GM21447 (cell line): Measurements from ENCODE around the gene ADCY10.
A peak's percentile ranks its signal among the peaks of the same experiment; 100 is the strongest.
"Not testable (repeated sequence)": the region's sequence is repeated elsewhere in the genome, so short reads cannot be mapped to it uniquely, and the experiment has no call there.

Experiments
- ATAC-seq: cut with Tn5 transposase; IDR thresholded peaks from one replicate; pipeline ENCODE4 v1.9.1; 2021; ENCODE audit not compliant: unreplicated experiment

The ADCY10 gene

GRCh38 chr1:167815650-167816049, 98.3 kb downstream of the ADCY10 start:
- no peak for ATAC-seq

- no peak for ATAC-seq
Observed at GRCh38 chr1:167812972-167813371, 101.0 kb downstream of the ADCY10 start.

GRCh38 chr1:167808690-167809089, 105.2 kb downstream of the ADCY10 start:
- ATAC-seq, result no peak

DNA sequence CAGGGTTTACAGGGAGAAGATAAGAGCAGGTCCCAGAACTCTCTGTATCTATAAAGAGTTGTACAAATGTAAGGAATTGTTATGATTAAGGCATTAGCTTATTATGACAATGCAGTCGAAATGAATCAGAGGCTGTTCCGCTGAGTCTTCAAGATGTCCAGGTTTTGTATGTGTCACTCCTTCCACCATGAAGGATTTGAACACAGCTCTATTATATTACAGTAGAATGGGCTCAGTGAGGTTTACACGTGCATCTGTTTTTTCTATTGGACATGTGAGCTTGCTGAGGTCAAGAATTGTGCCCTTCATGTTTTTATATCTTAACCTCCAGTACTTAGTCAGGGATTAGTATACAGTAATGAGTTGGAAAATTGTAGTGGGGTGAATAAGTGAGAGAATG, 105.8 kb downstream of the ADCY10 start:
- ATAC-seq, result no peak

DNA sequence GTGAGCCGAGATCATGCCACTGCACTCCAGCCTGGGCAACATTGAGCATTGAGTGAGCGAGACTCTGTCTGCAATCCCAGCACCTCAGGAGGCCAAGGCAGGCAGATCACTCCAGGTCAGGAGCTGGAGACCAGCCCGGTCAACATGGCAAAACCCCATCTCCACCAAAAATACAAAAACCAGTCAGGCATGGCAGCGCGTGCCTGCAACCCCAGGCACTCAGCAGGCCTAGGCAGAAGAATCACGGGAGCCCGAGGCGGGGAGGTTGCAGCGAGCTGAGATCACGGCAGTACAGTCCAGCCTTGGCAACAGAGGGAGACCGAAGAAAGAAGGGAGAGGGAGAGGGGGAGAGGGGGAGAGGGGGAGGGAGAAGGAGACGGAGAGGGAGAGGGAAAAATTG, 107.3 kb downstream of the ADCY10 start:
- not testable (repeated sequence) for ATAC-seq

DNA sequence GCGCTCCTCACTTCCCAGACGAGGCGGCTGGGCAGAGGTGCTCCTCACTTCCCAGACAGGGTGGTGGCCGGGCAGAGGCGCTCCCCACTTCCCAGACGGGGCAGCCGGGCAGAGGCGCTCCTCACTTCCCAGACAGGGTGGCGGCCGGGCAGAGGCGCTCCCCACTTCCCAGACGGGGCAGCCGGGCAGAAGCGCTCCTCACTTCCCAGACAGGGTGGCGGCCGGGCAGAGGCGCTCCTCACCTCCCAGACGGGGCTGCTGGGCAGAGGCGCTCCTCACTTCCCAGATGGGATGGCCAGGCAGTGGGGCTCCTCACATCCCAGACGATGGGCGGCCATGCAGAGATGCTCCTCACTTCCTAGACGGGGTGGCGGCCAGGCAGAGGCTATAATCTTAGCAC, 107.7 kb downstream of the ADCY10 start:
- ATAC-seq, result not testable (repeated sequence)

DNA sequence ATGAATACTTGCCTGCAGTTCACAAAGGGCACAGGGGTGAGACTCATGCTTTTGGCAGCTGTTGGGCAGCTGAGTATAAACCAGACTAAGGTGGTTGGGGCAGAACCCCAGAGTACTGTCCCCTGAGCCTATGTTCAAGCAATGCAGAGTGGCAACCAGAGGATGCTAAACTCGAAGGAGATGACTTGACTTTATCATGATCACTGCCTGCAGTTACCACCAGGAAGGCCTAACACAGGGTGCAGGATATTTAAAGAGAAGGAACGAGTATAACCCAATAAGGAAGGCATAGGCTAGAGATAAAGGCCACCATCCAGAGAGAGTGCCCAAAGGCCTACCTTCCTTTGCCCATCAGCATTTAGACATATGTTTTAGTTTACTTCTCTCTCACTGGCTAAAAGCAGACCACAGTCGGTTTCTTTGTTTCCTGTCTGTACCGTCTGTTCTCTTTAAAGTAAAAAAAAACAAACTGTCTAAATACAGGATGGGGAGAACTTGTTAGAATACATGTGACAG, 108.8 kb downstream of the ADCY10 start:
- no peak for ATAC-seq

DNA sequence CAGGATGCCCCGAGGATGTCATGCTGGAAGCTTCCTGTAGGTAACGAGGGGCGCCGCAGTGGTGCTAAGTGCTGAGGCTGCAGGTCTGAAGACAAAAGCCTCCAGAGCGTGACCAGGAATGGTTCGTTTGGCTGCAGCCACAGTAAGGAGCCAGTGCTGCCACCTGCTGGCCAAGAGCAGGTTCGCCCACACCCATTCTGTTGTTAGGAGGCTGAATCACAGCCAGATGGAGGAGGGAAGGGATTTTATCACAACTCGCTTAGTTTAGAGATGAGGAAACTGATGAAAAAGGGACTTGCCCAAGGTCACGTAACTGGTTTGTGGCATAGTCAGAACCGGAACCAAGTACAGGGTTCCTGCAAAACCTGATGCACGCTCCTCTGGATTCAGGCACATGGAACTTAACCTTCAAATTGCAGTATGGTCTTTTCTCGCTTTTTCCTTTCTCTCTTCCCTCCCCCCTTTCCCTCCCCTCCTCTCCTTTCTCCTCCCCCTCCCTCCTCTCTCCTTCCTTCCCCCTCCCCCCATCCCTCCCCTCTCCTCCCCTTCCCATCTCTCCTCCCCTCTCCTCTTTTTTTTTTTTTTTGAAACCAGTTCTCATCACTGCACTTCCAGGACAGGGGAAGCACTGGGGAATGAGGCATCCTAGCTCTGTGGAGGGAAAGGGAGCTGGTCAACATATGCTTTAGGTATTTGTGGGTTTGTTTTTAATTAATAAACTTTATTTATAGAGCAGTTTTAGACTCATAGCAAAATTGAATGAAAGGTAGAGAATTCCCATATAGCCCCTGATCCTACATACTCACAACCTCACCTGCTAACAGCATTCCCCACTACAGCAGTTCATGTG, 110.4 kb downstream of the ADCY10 start:
- peak; percentile 91 for ATAC-seq

DNA sequence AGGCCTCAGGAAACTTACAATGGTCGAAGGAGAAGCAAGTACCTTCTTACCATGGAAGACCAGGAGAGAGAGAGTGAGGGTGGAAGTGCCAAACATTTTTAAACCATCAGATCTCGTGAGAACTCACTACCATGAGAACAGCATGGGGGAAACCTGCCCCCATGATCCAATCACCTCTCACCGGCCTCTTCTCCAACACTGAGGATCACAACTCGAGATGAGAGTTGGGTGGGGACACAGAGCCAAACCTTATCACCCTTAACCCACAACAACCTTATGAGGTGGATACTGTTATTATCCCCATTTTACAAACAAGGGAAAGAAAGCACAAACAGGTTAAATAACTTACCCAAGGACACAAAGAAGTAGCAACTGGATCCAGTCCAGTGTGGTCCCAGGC, 111.7 kb downstream of the ADCY10 start:
- ATAC-seq, result no peak

DNA sequence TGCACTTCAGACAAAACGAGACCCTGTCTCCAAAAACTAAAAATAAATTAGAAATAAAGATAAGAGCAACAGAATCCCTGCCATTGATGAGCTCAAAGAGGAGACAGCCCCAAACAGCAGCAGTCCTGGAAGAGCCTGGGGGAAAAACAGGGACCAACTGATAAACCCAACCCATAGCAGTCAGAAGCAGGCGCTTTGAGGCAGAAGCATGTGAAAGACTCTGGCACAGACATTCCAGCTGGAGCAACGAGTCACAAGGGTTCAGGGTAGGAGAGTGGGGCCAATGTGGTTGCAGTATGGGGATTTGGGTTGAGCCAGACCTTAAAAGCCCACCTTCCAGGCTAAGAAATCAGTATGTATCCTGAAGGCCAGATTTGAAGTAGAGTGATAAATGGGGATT, 113.7 kb downstream of the ADCY10 start:
- ATAC-seq, result no peak

GRCh38 chr1:167799747-167800146, 114.2 kb downstream of the ADCY10 start:
- ATAC-seq, result no peak

DNA sequence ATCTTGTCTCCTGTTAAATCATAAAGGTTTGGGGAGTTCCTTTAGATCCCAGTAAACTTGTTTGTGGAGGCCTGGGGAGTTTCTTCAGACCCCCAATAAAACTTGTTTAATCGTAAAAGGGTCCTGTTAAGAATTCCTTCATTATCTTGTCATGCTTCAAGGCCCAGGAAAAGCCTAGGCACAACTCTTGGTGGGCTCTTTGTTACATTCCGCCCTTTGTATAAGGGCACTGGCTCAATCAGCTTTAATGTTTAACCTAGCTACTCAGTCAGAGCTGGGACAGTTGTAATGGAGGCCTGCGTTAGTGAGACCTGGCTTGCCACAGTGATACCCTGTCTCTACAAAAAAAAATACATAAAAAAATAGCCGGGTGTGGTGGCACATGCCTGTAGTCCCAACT, 115.0 kb downstream of the ADCY10 start:
- ATAC-seq, result no peak

DNA sequence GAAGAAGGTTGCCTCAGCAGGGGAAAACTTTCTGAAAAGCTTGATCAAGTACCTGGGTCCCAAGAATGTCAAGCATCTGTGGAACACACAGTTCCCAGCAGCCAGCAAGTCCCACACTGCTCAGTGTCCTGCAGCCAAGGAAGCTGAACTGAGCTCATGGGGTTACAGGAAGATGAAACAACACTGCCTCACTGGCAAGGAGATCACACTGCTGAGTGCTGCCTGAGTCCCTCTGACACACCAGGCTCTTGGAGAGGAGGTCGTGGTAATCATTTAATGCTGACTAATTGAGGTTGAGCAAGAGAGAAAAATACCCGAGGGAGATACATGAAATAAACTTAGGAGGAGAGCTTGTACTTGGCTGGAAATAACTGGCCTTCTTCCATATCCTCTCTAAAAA, 116.9 kb downstream of the ADCY10 start:
- no peak for ATAC-seq

- no peak for ATAC-seq
Observed at GRCh38 chr1:167795810-167796740, 117.9 kb downstream of the ADCY10 start.

DNA sequence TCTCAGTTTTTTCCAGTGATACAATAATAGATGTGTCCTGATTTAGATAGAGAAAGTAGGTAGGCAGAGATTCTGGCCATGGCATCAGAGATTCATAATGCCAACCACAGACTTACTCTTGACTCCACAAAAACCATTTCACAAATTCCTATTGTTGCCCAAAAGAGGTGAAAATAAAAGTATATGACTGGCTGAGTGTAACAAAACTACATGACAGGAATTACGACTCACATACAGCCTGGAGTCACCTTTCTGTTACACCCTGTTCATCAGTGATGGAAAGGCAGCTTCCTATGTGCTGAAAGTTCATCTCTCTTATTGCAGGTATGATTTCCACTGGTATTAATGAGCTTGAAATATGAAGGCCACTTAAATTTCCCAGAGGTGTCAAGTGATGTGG, 119.9 kb downstream of the ADCY10 start:
- no peak for ATAC-seq

DNA sequence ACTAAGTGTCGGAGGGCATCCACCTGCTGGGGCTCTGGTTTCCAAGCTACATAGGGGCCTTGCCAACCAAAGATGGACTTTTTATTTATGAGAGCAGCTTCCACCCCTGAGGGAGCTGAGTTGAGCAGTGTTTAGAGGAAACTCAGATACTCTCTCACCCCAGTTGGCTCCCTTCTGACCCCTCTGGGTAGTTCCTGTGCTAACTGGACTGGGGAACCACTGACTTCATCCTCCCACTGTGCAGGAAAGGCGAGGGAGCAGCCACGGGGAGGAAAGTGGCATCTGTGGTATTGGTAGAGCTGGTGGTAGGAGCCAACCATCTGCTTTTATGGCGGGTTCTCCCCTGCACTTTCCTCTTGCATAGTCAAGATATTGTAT, 121.8 kb downstream of the ADCY10 start:
- ATAC-seq, result no peak

DNA sequence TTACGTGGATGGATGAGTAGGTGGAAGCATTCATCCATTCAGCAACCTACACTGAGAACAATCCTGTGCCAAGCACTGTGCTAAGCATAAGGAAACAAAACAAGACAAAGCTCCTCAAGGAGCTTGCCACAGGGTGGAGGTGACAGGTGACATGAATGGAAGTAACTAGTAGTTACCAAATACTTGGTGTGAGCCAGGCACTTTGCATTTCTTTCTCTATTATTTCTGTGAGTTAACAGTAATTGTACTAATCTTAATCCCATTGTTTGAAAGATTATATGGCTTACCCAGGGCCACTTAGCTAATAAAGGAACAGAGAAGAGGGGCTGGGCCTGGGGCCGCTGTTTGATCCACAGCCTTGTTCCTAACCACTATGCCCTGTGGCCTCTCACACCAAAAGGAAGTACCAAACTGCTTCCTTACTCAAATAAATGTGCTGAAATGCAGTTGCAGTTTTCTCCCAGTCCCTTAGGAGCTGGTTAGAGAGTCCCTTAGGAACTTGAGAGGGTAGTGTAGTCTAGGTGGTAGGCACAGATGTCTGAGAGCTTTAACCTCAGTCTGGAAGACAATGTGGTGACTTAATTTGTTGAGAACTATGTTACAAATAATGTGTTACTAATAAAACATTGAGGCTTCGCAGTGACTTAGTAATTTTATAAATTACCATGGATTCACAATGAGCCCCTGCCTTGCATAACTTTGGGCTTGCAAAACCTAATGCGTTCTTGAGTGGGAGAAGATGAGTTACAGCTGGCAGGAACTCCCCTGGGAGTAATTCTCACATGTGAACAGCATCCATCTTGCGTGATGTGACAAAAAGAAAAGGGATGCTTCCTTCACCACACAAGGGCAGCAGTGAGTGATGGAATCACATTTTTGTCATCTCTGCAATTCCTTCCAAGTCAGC, 122.4 kb downstream of the ADCY10 start:
- no peak for ATAC-seq

DNA sequence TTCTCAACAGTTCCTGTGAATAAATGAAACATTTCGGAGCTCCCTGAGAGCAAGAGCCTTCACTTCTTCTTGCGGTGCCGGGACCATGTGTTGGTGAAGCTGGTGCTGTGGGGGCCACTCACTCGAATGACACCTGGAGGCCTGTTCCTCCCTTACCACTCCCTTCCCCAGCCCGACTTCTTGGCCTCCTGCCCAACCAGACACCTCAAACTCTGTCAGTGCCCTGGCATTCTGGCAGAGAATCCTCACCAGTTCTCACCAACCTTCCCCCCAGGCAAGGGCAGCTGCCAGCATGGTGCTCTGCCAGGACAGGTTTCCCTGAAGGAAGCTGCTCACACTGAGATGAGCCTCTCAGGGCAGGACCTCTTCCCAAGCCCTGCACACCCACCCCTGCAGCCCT, 123.8 kb downstream of the ADCY10 start:
- ATAC-seq, result no peak

DNA sequence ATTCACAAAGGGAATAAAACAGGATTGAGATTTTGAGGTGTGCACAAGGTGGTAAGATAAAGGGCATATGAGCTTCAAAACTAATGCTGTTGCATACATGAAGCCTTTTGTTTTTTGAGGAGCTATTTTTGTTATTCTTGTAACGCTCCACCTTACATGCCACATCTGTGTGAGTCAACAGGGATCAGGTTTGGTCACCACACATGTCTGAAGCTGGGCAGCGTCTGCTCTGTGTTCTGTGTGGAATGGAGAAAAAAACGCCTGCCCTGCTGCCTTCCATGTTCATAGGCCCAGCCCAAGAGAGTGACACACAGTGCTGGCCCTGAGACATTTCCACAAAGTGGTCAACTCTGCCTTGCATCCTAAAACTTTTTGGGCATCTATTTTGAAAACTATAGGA, 124.4 kb downstream of the ADCY10 start:
- no peak for ATAC-seq

GRCh38 chr1:167786502-167786901, 127.4 kb downstream of the ADCY10 start:
- ATAC-seq, result no peak
